ENCODE data around the gene CCT5. TPM values are rescaled to one million over a fixed set of nuclear protein-coding genes. Genes with fewer than 3 reads are reported as not detected.

The CCT5 gene
- total RNA-seq, 3 donors from 2014 or later: 151 to 208 (median 180) TPM

DNA sequence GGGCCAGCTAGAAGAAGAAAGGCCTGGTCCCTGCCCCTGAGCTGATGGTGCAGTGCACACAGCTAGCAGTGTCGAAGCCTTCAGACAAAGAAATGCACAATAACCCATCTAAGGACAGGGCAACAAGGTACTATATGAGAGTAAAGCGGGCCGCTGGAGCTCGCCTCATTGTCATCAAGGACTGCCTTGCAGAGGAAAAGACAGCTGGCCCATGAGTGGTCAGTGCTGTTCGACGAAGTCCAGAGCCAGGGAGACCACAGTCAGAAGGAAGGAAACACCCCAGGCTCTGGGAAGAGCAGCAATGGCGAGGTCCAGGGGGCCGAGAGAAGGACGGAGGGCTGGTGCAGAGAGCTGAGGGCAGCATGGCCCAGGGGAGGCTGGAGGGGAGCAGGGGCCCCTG is 17.7 kb upstream of the CCT5 start:
- Histone ChIP-seq H3K9me3 (no peaks in the 10 kb centered on the region), H3K4me3 (no peak overlapping the region), H3K27me3 (no peaks in the 10 kb centered on the region), H3K27ac (no peak overlapping the region), H3K36me3 (peaks cover 4% of the 10 kb centered on the region), H3K4me1 (no peaks in the 10 kb centered on the region)
- no peak for DNase-seq (ENCODE audit: low spot score in 2 of 2)
- TF ChIP-seq, protein P1, sequence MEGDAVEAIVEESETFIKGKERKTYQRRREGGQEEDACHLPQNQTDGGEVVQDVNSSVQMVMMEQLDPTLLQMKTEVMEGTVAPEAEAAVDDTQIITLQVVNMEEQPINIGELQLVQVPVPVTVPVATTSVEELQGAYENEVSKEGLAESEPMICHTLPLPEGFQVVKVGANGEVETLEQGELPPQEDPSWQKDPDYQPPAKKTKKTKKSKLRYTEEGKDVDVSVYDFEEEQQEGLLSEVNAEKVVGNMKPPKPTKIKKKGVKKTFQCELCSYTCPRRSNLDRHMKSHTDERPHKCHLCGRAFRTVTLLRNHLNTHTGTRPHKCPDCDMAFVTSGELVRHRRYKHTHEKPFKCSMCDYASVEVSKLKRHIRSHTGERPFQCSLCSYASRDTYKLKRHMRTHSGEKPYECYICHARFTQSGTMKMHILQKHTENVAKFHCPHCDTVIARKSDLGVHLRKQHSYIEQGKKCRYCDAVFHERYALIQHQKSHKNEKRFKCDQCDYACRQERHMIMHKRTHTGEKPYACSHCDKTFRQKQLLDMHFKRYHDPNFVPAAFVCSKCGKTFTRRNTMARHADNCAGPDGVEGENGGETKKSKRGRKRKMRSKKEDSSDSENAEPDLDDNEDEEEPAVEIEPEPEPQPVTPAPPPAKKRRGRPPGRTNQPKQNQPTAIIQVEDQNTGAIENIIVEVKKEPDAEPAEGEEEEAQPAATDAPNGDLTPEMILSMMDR (IDR thresholded peaks at IDR 0.05): no peak
- no peak for TF ChIP-seq POLR2AphosphoS5 (IDR thresholded peaks at IDR 0.05)
- TF ChIP-seq POLR2A (IDR thresholded peaks at IDR 0.05): no peak
- intact Hi-C loops (cut with DNase I; ENCODE audit: low total_unique reads): no loop called here

- H3K4me3 ChIP-seq: no peak overlapping the region
- H3K4me1 ChIP-seq: no peaks in the 10 kb centered on the region
- TF ChIP-seq POLR2A (IDR thresholded peaks at IDR 0.05): no peak
- TF ChIP-seq, protein P1 (IDR thresholded peaks at IDR 0.05): no peak
- no peak for TF ChIP-seq POLR2AphosphoS5 (IDR thresholded peaks at IDR 0.05)
- H3K36me3 ChIP-seq: peaks cover 4% of the 10 kb centered on the region
- H3K27ac ChIP-seq: no peak overlapping the region
- no peaks in the 10 kb centered on the region for H3K9me3 ChIP-seq
- no peak for DNase-seq (ENCODE audit: low spot score in 2 of 2)
- H3K27me3 ChIP-seq: no peaks in the 10 kb centered on the region
- intact Hi-C loops (cut with DNase I; ENCODE audit: low total_unique reads): no loop called here
Measured at GRCh38 chr5:10233011-10233410, 17.1 kb upstream of the CCT5 start.

DNA sequence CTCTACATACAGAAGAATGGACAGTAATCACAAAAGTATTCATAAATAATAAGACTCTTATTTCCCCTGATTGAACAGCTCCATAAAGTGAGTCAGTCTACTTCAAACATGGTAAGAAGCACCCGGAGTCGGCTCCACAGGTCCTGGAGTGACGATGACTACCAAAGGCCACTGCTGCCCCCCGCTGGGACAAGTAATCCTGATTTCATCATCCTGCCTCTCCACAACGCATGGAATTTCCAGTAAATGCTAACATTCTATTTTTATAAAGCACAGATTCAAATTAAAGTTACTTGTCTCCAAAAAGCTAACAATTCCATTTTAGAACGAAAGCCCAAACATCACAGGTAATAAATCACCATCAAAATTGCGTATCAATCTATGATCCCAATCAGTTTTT is 16.6 kb upstream of the CCT5 start:
- Histone ChIP-seq H3K27ac (no peak overlapping the region), H3K27me3 (no peaks in the 10 kb centered on the region), H3K36me3 (peaks cover 4% of the 10 kb centered on the region), H3K4me1 (no peaks in the 10 kb centered on the region), H3K9me3 (no peaks in the 10 kb centered on the region), H3K4me3 (no peak overlapping the region)
- DNase-seq (ENCODE audit: low spot score in 2 of 2): no peak
- intact Hi-C loops (cut with DNase I; ENCODE audit: low total_unique reads): no loop called here
- TF ChIP-seq POLR2AphosphoS5 (IDR thresholded peaks at IDR 0.05) (no peak), POLR2A (IDR thresholded peaks at IDR 0.05) (no peak)
- TF ChIP-seq, protein P1 (IDR thresholded peaks at IDR 0.05): no peak

- intact Hi-C loops (cut with DNase I; ENCODE audit: low total_unique reads): no loop called here
Measured at GRCh38 chr5:10235350-10235749, 14.7 kb upstream of the CCT5 start.

GRCh38 chr5:10243660-10244240 is 6.3 kb upstream of the CCT5 start:
- H3K27me3 ChIP-seq: no peaks in the 10 kb centered on the region
- intact Hi-C loops (cut with DNase I; ENCODE audit: low total_unique reads): no loop called here

More at GRCh38 chr5:10235350-10235749, 14.7 kb upstream of the CCT5 start:
- Histone ChIP-seq H3K4me3 (no peak overlapping the region), H3K9me3 (no peaks in the 10 kb centered on the region), H3K36me3 (peaks cover 4% of the 10 kb centered on the region), H3K27ac (no peak overlapping the region), H3K27me3 (no peaks in the 10 kb centered on the region), H3K4me1 (no peaks in the 10 kb centered on the region)
- TF ChIP-seq POLR2A (IDR thresholded peaks at IDR 0.05) (no peak), POLR2AphosphoS5 (IDR thresholded peaks at IDR 0.05) (no peak)
- TF ChIP-seq, protein P1 (IDR thresholded peaks at IDR 0.05): no peak
- DNase-seq (ENCODE audit: low spot score in 2 of 2): no peak

More at GRCh38 chr5:10243660-10244240, 6.3 kb upstream of the CCT5 start:
- H3K27ac ChIP-seq: no peak overlapping the region
- H3K9me3 ChIP-seq: no peaks in the 10 kb centered on the region
- peaks cover 0 to 2% of the 10 kb centered on the region in 2 donors for H3K4me1 ChIP-seq
- DNase-seq (ENCODE audit: low spot score in 2 of 2): no peak
- TF ChIP-seq, protein P1 (IDR thresholded peaks at IDR 0.05): no peak
- TF ChIP-seq POLR2AphosphoS5 (IDR thresholded peaks at IDR 0.05) (no peak), POLR2A (IDR thresholded peaks at IDR 0.05) (no peak)
- H3K4me3 ChIP-seq: no peak overlapping the region
- no peaks in the 10 kb centered on the region for H3K36me3 ChIP-seq
